SK-N-SH treated with all-trans-retinoic acid at 6 μM for 48 hours (cell line): ENCODE data around the gene ABCC5.

Experiments
- ATAC-seq: fragments of 200-7000 bp; cut with Tn5 transposase; 3 replicates; pipeline ENCODE4 v1.9.1; 2020; ENCODE audit warnings: mild to moderate bottlenecking, moderate library complexity
- ARNTL ChIP-seq: fragments of 450-650 bp; formaldehyde crosslinking; IDR thresholded peaks from 2 replicates; pipeline ENCODE4 v1.5.0; 2020; ENCODE audit warnings: low read depth, mild to moderate bottlenecking, moderate library complexity, borderline replicate concordance
- BACH2 ChIP-seq: fragments of 250-450 bp; sonication (Bioruptor Pico); IDR thresholded peaks from 2 replicates; pipeline ENCODE4 v1.9.0; 2021; ENCODE audit warnings: mild to moderate bottlenecking, borderline replicate concordance
- CSDC2 ChIP-seq: fragments of 250-450 bp; sonication (Bioruptor Pico); IDR thresholded peaks from 2 replicates; pipeline ENCODE4 v1.5.0; 2020; ENCODE audit warnings: mild to moderate bottlenecking, moderate library complexity
- GLIS3 ChIP-seq: fragments of 250-450 bp; sonication (Bioruptor Pico); IDR thresholded peaks from 2 replicates; pipeline ENCODE4 v1.5.0; 2020; ENCODE audit warnings: mild to moderate bottlenecking, moderate library complexity
- ISL1 ChIP-seq: fragments of 250-450 bp; sonication (Bioruptor Pico); IDR thresholded peaks from 2 replicates; pipeline ENCODE4 v2.1.2; 2022; ENCODE audit warnings: mild to moderate bottlenecking, moderate library complexity
- OSR1 ChIP-seq: fragments of 250-450 bp; sonication (Bioruptor Pico); IDR thresholded peaks from 2 replicates; pipeline ENCODE4 v1.8.0; 2022; ENCODE audit warnings: moderate library complexity, mild to moderate bottlenecking, inconsistent platforms
- PPARA ChIP-seq: fragments of 250-450 bp; sonication (Bioruptor Pico); IDR thresholded peaks from 2 replicates; pipeline ENCODE4 v1.5.0; 2020; ENCODE audit warnings: mild to moderate bottlenecking, borderline replicate concordance
- RARB ChIP-seq: fragments of 250-450 bp; sonication (Bioruptor Pico); IDR thresholded peaks from 2 replicates; pipeline ENCODE4 v1.8.0; 2021; ENCODE audit warnings: mild to moderate bottlenecking, moderate library complexity
- SNAI2 ChIP-seq: fragments of 250-450 bp; sonication (Bioruptor Pico); IDR thresholded peaks from 2 replicates; pipeline ENCODE4 v1.5.0; 2020; ENCODE audit warnings: mild to moderate bottlenecking, moderate library complexity
- TOX ChIP-seq: fragments of 250-450 bp; sonication (Bioruptor Pico); IDR thresholded peaks from 2 replicates; pipeline ENCODE4 v1.8.0; 2021; ENCODE audit warnings: mild to moderate bottlenecking, moderate library complexity, borderline replicate concordance
- ZC3H10 ChIP-seq: fragments of 250-450 bp; sonication (Bioruptor Pico); IDR thresholded peaks from 2 replicates; pipeline ENCODE4 v1.5.1; 2021; ENCODE audit warnings: mild to moderate bottlenecking, moderate library complexity
- ZFP3 ChIP-seq: fragments of 250-450 bp; sonication (Bioruptor Pico); IDR thresholded peaks from 2 replicates; pipeline ENCODE4 v1.5.0; 2020; ENCODE audit warnings: mild to moderate bottlenecking, moderate library complexity
- ZFP30 ChIP-seq: fragments of 450-650 bp; formaldehyde crosslinking; IDR thresholded peaks from 2 replicates; pipeline ENCODE4 v1.5.0; 2022; ENCODE audit warnings: mild to moderate bottlenecking, moderate library complexity
- ZNF565 ChIP-seq: fragments of 450-650 bp; formaldehyde crosslinking; conservative IDR thresholded peaks from 2 replicates; pipeline ENCODE4 v1.5.0; 2020; ENCODE audit warnings: low read depth, mild to moderate bottlenecking, moderate library complexity
- ZNF70 ChIP-seq: fragments of 450-650 bp; formaldehyde crosslinking; IDR thresholded peaks from 2 replicates; pipeline ENCODE4 v1.5.0; 2020; ENCODE audit warnings: mild to moderate bottlenecking, moderate library complexity
- ZNF8 ChIP-seq: fragments of 450-650 bp; formaldehyde crosslinking; IDR thresholded peaks from 2 replicates; pipeline ENCODE4 v1.5.0; 2020; ENCODE audit warnings: mild to moderate bottlenecking, moderate library complexity
- TF ChIP-seq, protein P1 (sequence below): fragments of 250-450 bp; sonication (Bioruptor Pico); IDR thresholded peaks from 2 replicates; pipeline ENCODE4 v1.5.1; 2020; ENCODE audit warnings: low read depth, mild to moderate bottlenecking, moderate library complexity
- TF ChIP-seq, protein P2 (sequence below): fragments of 250-450 bp; sonication (Bioruptor Pico); IDR thresholded peaks from 2 replicates; pipeline ENCODE4 v1.8.0; 2021; ENCODE audit warnings: low read depth, mild to moderate bottlenecking, moderate library complexity, borderline replicate concordance
- TF ChIP-seq, protein P3 (sequence below): fragments of 250-450 bp; sonication (Bioruptor Pico); IDR thresholded peaks from 2 replicates; pipeline ENCODE4 v1.8.0; 2020; ENCODE audit warnings: mild to moderate bottlenecking, moderate library complexity, borderline replicate concordance

Gene ABCC5

DNA sequence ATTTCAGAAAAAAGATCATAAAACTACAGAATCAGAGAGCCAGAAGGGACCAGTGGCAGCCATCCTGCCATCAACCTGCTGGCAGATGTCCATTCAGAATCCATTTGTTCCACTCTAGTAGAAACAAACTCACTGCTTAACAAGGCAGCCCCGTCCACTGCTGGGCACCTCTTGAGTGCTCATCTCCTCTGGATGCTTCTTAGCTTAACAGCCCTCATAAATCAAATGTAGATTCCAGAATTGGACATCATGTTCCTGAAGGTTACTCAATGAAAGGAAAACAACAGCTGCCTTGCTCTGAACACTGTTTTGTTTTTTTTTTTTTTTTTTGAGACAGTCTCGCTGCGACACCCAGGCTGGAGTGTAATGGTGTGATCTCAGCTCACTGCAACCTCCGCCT, 37.3 kb downstream of the ABCC5 start (continued):
- TF ChIP-seq, protein P1, sequence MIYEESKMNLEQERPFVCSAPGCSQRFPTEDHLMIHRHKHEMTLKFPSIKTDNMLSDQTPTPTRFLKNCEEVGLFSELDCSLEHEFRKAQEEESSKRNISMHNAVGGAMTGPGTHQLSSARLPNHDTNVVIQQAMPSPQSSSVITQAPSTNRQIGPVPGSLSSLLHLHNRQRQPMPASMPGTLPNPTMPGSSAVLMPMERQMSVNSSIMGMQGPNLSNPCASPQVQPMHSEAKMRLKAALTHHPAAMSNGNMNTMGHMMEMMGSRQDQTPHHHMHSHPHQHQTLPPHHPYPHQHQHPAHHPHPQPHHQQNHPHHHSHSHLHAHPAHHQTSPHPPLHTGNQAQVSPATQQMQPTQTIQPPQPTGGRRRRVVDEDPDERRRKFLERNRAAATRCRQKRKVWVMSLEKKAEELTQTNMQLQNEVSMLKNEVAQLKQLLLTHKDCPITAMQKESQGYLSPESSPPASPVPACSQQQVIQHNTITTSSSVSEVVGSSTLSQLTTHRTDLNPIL (CRISPR knock-in tag), result no peak
- TF ChIP-seq ISL1 (CRISPR knock-in tag), result no peak
- no peak for TF ChIP-seq TOX (CRISPR knock-in tag)
- no peak for TF ChIP-seq ZNF70 (CRISPR knock-in tag)
- TF ChIP-seq ZFP3 (CRISPR knock-in tag), result no peak
- TF ChIP-seq ARNTL (CRISPR knock-in tag), result no peak
- TF ChIP-seq ZFP30, result no peak

DNA sequence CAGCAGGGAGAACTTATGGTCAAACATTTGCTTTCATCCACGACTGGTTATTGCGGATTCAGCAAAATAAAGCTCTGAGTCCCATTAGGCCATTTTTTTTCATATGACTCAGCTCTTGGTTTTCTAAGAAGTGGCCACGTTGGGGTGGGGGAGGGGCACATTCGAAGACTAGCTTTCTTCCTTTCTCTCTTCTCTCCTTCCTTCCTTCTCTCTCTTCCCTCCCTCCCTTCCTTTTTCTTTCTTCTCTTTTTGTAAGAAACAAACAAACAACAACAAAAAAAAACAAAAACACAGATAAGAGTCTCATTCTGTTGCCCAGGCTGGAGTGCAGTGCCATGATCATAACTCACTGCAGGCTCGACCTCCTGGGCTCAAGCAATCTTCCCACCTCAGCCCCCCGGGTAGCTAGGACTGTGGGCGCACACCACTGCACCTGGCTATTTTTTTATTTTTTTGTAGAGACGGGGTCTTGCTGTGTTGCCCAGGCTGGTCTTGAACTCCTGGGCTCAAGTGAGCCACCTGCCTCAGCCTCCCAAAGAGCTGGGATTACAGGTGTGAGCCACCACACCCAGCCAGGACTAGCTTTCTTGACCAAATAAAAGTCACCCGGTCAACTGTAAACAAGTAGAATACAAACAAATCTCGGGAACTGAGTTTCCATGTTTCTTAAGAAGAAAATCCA, 41.6 kb downstream of the ABCC5 start:
- no peak for ATAC-seq

DNA sequence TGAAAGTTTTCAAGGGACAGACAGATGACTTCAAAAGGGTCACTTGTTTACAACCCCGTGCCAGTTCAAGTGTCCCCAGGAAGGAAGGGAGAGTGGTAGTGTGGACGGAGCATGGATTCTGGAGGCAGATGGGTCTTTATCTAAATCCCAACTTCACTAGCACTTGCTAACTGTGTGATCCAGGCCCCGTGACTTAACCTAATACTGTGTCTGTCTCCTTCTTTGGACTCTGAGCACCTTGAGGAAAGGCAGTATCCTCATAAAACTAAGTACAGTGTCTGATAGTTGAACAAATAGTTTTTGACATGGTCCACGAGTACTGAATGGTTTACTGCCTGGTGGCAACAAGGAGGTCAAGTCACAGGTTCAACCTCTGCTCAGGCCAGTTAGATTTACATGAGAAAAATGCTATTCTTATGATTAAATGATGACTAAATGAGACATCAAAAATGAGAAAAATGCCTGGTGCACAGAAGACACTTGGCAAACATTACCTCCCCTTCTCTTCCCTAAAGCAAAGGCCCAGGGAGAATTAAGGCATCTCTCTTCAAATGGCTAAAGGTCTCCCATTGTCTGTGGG, 48.9 kb downstream of the ABCC5 start:
- ATAC-seq, result no peak; the same call in 2 of the 3 replicates
- TF ChIP-seq RARB (CRISPR knock-in tag) (no peak), ZNF70 (CRISPR knock-in tag) (no peak), ARNTL (CRISPR knock-in tag) (no peak), ZFP30 (no peak), ZNF8 (CRISPR knock-in tag) (no peak), SNAI2 (CRISPR knock-in tag) (no peak), ZFP3 (CRISPR knock-in tag) (no peak), OSR1 (CRISPR knock-in tag) (no peak), CSDC2 (CRISPR knock-in tag) (no peak), ZNF565 (CRISPR knock-in tag) (no peak), BACH2 (CRISPR knock-in tag) (no peak), TOX (CRISPR knock-in tag) (no peak), ISL1 (CRISPR knock-in tag) (no peak), PPARA (CRISPR knock-in tag) (no peak), ZC3H10 (no peak)
- TF ChIP-seq, protein P2, sequence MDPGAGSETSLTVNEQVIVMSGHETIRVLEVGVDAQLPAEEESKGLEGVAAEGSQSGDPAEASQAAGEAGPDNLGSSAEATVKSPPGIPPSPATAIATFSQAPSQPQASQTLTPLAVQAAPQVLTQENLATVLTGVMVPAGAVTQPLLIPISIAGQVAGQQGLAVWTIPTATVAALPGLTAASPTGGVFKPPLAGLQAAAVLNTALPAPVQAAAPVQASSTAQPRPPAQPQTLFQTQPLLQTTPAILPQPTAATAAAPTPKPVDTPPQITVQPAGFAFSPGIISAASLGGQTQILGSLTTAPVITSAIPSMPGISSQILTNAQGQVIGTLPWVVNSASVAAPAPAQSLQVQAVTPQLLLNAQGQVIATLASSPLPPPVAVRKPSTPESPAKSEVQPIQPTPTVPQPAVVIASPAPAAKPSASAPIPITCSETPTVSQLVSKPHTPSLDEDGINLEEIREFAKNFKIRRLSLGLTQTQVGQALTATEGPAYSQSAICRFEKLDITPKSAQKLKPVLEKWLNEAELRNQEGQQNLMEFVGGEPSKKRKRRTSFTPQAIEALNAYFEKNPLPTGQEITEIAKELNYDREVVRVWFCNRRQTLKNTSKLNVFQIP (CRISPR knock-in tag), result no peak
- TF ChIP-seq, protein P1 (CRISPR knock-in tag), result no peak

More for the DNA sequence above, 41.6 kb downstream of the ABCC5 start:
- TF ChIP-seq BACH2 (CRISPR knock-in tag), result no peak
- TF ChIP-seq, protein P1 (CRISPR knock-in tag), result no peak
- TF ChIP-seq TOX (CRISPR knock-in tag), result no peak
- TF ChIP-seq CSDC2 (CRISPR knock-in tag), result no peak
- TF ChIP-seq ZFP30, result no peak
- no peak for TF ChIP-seq ZNF565 (CRISPR knock-in tag)
- TF ChIP-seq, all 23 proteins: peak for 0

DNA sequence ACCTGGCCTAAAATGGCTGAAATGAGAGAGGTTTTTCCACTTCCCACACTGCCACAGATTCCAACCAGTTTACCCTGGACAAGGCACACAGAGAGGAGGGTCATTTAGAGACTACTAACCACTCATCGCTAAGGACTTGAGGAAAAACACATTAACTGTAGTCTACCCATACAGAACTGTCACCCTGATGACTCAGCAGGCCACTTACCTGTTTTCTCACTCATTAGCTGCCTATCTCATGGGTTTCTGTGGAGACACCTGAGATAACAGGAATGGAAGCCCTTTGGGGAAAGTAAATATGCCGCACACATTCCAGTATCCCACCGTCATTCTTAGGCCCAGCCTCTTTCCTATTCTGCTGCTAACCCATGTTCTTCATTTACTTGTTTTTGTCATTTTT, 50.0 kb downstream of the ABCC5 start:
- ATAC-seq, result no peak
- TF ChIP-seq OSR1 (CRISPR knock-in tag), result no peak
- no peak for TF ChIP-seq ZC3H10
- no peak for TF ChIP-seq ZFP3 (CRISPR knock-in tag)
- TF ChIP-seq GLIS3 (CRISPR knock-in tag), result no peak
- TF ChIP-seq ARNTL (CRISPR knock-in tag), result no peak
- TF ChIP-seq RARB (CRISPR knock-in tag), result no peak
- TF ChIP-seq, protein P3, sequence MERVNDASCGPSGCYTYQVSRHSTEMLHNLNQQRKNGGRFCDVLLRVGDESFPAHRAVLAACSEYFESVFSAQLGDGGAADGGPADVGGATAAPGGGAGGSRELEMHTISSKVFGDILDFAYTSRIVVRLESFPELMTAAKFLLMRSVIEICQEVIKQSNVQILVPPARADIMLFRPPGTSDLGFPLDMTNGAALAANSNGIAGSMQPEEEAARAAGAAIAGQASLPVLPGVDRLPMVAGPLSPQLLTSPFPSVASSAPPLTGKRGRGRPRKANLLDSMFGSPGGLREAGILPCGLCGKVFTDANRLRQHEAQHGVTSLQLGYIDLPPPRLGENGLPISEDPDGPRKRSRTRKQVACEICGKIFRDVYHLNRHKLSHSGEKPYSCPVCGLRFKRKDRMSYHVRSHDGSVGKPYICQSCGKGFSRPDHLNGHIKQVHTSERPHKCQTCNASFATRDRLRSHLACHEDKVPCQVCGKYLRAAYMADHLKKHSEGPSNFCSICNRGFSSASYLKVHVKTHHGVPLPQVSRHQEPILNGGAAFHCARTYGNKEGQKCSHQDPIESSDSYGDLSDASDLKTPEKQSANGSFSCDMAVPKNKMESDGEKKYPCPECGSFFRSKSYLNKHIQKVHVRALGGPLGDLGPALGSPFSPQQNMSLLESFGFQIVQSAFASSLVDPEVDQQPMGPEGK (CRISPR knock-in tag), result no peak
